Kasumi-1 (cell line): Measurements from ENCODE around the gene VIL1.

Source experiments
- DNase-seq, 2 experiments: peaks; one replicate each; lab custom pipeline; 2025; lab: John Stamatoyannopoulos, UW

Gene VIL1

GRCh38 chr2:218406209-218406948 lies 12.5 kb upstream of the VIL1 start:
- peak; percentile 91 to 92 for DNase-seq

- peak; percentile 45 to 70 for DNase-seq
Measured at GRCh38 chr2:218406949-218407618, 11.8 kb upstream of the VIL1 start.

DNA sequence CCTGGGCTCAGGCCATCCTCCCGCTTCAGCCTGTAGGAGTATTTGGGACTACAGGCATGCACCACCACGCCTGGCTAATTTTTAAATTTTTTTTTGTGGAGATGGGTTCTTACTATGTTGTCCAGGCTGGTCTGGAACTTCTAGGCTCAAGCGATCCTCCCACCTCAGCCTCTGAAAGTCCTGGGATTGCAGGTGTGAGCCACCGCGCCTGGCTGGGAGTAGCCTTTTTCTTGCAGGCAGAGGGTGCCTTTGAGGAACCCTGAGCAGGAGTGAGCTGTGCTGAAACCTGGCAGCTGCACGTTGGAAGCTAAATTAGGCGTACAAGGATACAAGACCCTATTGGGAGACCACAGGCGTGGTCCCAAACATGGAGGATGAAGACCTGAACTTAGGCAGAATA lies 11.2 kb upstream of the VIL1 start:
- DNase-seq: no peak

DNA sequence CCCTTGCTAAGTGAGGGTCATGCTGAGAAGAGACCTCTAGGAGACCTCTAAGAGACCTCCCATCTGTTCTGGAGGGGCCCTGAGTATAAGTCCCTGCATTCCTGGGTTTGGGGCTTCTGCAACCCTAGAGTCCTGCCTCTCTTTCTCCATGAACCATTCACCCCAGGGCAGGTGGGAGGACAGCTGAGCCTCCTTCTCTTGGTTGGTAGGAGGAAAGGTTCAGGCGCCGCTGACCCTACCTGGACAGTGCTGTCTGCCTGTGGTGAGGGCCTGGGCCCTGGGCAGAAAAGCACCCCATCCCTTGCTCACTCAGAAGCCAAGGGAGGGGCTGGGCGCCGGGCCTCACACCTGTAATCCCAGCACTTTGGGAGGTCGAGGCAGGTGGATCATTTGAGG lies 604 bp upstream of the VIL1 start:
- DNase-seq: no peak

- no peak for DNase-seq
Measured at GRCh38 chr2:218419630-218420216, 800 bp downstream of the VIL1 start.

DNA sequence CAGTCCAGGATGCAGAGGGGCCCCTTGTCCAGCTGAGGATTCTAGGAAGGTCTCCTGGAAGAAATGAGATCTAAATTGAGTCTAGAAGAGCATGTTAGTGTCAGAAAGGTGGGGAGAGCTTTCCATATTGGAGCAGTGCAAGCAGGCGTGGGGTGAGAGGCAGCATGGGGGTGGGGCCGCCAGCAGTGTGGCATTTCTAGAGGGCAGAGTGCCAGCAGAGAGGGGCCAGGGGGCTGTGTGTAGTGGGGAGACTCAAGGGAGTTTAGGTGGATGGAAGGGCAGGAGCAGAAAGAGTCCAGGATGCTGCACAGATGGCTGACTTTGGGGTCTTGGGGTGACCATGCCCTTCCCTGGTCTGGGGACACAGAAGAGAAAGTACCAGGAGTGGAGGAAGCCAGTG lies 2.1 kb downstream of the VIL1 start:
- no peak for DNase-seq

DNA sequence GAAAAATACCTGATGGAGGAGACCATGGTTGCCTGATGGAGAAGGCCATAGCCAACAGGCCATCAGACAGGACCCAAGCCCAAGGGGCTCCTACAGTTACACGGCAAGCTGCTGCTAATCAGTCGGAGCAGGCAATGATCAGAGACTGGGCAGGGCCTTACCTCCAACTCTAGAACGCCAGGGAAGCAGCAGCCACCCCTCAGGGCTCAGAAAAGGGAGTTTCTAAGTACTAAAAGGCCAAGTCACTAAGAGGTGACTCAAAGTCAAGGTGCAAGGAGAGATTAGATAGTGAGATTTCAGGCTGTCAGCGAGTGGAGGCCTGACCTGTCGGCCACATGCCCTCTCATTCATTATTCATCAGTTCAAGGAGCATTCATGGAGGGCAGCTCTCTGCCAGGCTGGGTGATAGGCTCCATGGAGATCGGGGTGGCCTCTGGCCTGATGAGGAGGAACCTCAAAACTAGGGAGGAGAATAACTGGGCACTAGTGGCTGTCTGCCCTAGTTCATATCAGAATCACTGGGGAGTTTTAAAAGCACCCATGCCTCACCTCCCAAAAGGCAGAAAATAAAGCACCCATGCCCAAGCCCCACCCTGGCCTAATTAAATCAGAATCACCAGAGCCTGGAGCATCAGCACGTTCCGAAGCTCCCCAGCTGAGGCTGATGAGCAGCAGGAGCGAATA lies 3.6 kb downstream of the VIL1 start:
- DNase-seq: no peak

DNA sequence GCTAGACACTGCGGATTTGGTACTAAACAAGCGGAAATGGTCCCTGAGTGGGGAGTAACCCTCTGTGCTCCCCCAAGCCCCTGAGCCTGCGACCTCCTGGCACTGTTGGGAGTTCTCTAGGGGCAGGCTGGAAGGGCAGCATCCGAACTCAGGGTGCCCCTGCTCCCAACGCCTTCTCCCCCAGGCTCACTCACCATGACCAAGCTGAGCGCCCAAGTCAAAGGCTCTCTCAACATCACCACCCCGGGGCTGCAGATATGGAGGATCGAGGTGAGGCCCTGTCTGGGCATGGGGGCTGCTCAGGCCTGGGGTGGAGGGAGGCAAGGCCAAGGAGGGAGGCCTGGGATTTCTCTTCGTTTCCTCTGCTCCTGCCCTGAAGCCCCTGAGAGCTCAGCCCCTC lies 4.7 kb downstream of the VIL1 start:
- DNase-seq: no peak

DNA sequence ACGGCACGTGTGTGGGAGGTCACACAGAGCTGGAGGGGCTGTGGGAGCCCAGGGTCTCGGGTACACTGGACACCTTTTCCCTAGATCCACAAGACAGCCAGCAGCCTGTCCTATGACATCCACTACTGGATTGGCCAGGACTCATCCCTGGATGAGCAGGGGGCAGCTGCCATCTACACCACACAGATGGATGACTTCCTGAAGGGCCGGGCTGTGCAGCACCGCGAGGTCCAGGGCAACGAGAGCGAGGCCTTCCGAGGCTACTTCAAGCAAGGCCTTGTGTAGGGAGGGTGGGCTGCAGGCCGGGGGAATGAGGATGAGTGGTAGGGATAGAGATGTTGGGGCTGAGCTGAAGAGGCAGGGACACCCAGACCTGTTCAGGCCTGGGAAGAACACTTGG lies 6.6 kb downstream of the VIL1 start:
- DNase-seq: no peak

DNA sequence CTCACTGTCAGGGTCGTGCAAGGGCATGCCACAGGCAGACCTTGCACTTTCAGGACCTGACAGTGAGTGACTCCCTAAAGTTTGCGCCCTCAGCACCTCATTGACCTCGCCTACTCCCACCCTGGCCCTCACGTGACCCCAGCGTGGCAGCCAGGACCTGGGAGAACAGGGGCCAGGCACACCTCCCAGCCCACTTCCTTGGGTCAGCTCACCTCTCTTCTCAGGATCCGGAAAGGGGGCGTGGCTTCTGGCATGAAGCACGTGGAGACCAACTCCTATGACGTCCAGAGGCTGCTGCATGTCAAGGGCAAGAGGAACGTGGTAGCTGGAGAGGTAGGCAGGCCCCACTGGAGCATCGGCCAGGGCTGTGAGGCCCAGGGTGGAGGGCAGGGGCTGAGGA lies 8.8 kb downstream of the VIL1 start:
- DNase-seq: no peak

GRCh38 chr2:218428846-218429558 lies 10.1 kb downstream of the VIL1 start:
- DNase-seq: no peak

GRCh38 chr2:218429911-218430692 lies 11.2 kb downstream of the VIL1 start:
- no peak for DNase-seq

DNA sequence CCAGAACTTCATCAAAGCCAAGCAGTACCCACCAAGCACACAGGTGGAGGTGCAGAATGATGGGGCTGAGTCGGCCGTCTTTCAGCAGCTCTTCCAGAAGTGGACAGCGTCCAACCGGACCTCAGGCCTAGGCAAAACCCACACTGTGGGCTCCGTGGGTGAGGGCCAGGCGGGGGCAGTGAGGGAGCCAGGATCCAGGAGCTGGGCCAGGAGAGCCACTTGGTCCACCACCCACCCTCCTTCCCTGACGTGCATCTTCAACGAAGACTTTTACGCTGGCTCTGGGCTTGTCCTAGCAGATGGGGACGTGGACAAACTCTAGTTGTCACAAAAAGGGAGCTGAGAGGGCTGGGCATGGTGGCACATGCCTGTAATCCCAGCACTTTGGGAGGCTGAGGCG lies 11.8 kb downstream of the VIL1 start:
- DNase-seq: no peak

DNA sequence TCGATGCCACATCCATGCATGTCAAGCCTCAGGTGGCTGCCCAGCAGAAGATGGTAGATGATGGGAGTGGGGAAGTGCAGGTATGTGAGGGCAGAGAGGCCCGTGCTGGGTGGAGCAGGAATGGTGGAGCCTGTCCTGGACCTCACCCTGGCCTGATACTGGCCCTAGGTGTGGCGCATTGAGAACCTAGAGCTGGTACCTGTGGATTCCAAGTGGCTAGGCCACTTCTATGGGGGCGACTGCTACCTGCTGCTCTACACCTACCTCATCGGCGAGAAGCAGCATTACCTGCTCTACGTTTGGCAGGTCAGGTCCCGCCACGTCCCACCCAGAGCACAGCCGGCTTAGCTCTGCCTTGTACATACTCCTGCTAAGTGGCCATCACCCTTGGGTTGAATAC lies 13.0 kb downstream of the VIL1 start:
- no peak for DNase-seq

- no peak for DNase-seq
Measured at GRCh38 chr2:218432676-218433365, 13.9 kb downstream of the VIL1 start.

- DNase-seq: no peak
Measured at GRCh38 chr2:218434456-218434855, 15.5 kb downstream of the VIL1 start.

- DNase-seq: no peak
Measured at GRCh38 chr2:218435003-218435982, 16.4 kb downstream of the VIL1 start.

- no peak for DNase-seq
Measured at GRCh38 chr2:218436992-218437391, 18.1 kb downstream of the VIL1 start.

- DNase-seq: no peak
Measured at GRCh38 chr2:218437969-218438368, 19.0 kb downstream of the VIL1 start.

- DNase-seq: no peak
Measured at GRCh38 chr2:218438596-218438995, 19.7 kb downstream of the VIL1 start.
